Activated naive CD8-positive, alpha-beta T cell treated with anti-CD3 and anti-CD28 coated beads, Interleukin-2, amount 10 ng/mL, durations not matched to agents 7 days and 5 days (primary cell): ENCODE data around the gene ERF. TPM values are rescaled to one million over a fixed set of nuclear protein-coding genes. Genes with fewer than 3 reads are reported as not detected.
"Not testable (repeated sequence)": the region's sequence is repeated elsewhere in the genome, so short reads cannot be mapped to it uniquely, and the experiment has no call there.

Experiments
- ATAC-seq: fragments of 150-1000 bp; cut with Tn5 transposase; one replicate; pipeline ENCODE4 v1.10.0; 2021; ENCODE audit warnings: low read depth, moderate library complexity
- POLR2A ChIA-PET: fragments of 350-600 bp; sonication (Branson Sonifier 250); formaldehyde crosslinking; loops from one replicate; lab custom pipeline; 2021; ENCODE audit warnings: antibody characterized with exemption; lab: Charles Lee
- DNase-seq: peaks from one replicate; pipeline ENCODE4 v3.0.0; 2021
- H3K27ac Mint-ChIP-seq: one replicate; pipeline ENCODE4 v1.8.0; 2022; ENCODE audit warnings: mild to moderate bottlenecking, mixed read lengths
- H3K27me3 Mint-ChIP-seq: one replicate; pipeline ENCODE4 v1.8.0; 2022; ENCODE audit warnings: mild to moderate bottlenecking, moderate library complexity, mixed read lengths
- H3K36me3 Mint-ChIP-seq: one replicate; pipeline ENCODE4 v1.8.0; 2021; ENCODE audit warnings: mild to moderate bottlenecking, mixed read lengths
- H3K4me1 Mint-ChIP-seq: one replicate; pipeline ENCODE4 v1.8.0; 2021; ENCODE audit warnings: mixed read lengths
- H3K4me3 Mint-ChIP-seq: one replicate; pipeline ENCODE4 v1.8.0; 2022; ENCODE audit warnings: mild to moderate bottlenecking, moderate library complexity, mixed read lengths
- H3K9me3 Mint-ChIP-seq: one replicate; pipeline ENCODE4 v1.8.0; 2021; ENCODE audit warnings: mixed read lengths
- total RNA-seq, 2 experiments: library from RNA; stranded (reverse); gene quantifications; one replicate each; pipeline ENCODE4 v1.2.3, GENCODE V29; 2021

ERF gene
- total RNA-seq, 2 experiments from 2014 or later, result 51.1 to 57.5 TPM

GRCh38 chr19:42268704-42269477 lies 14.0 kb upstream of the ERF start, which contains the start of gene CIC:
Gene CIC (plus strand): TSS chr19:42269252. CDS start chr19:42271784, 2,532 bp downstream.
- H3K27me3 Mint-ChIP-seq, result no peaks in the 10 kb centered on the region
- peaks cover 28% of the 10 kb centered on the region for H3K4me1 Mint-ChIP-seq
- H3K4me3 Mint-ChIP-seq, result peak within 1 kb of the TSS; percentile 99
- ATAC-seq (peak; percentile 89), DNase-seq (peak; percentile 98)
- POLR2A ChIA-PET, result interaction anchor here (0.7 to 2.4 kb wide), 7 partner anchors 10 to 136 kb away, joined by 3 to 32 read pairs (median 7); partner anchors contain the start of genes GSK3A and POU2F2
- H3K9me3 Mint-ChIP-seq, result no peaks in the 10 kb centered on the region
- no peak within 1 kb of the TSS for H3K27ac Mint-ChIP-seq
- peaks cover 3% of the 10 kb centered on the region for H3K36me3 Mint-ChIP-seq

- Mint-ChIP-seq H3K36me3 (peaks cover 3% of the 10 kb centered on the region), H3K4me3 (no peak overlapping the region), H3K27ac (no peak overlapping the region), H3K27me3 (no peaks in the 10 kb centered on the region), H3K4me1 (peaks cover 28% of the 10 kb centered on the region), H3K9me3 (no peaks in the 10 kb centered on the region)
- peak; percentile 56 for ATAC-seq
- POLR2A ChIA-PET, result interaction anchor here (0.7 to 1.4 kb wide), 7 partner anchors 12 to 28 kb away, joined by 3 to 5 read pairs (median 3); partner anchors contain the start of genes ERF and GSK3A
- DNase-seq, result peak; percentile 95
Observed at GRCh38 chr19:42268142-42268703, 13.3 kb upstream of the ERF start.

GRCh38 chr19:42267644-42268141 lies 12.8 kb upstream of the ERF start:
- POLR2A ChIA-PET, result interaction anchor here (0.7 to 1.4 kb wide), 7 partner anchors 12 to 28 kb away, joined by 3 to 5 read pairs (median 3); partner anchors contain the start of genes ERF and GSK3A
- Mint-ChIP-seq H3K27me3 (no peaks in the 10 kb centered on the region), H3K4me1 (peaks cover 28% of the 10 kb centered on the region), H3K4me3 (no peak overlapping the region), H3K9me3 (no peaks in the 10 kb centered on the region), H3K36me3 (peaks cover 3% of the 10 kb centered on the region), H3K27ac (no peak overlapping the region)
- ATAC-seq (no peak), DNase-seq (no peak)

- not testable (repeated sequence) for H3K27me3 Mint-ChIP-seq, DNase-seq, H3K4me3 Mint-ChIP-seq, H3K9me3 Mint-ChIP-seq, ATAC-seq, H3K36me3 Mint-ChIP-seq, H3K27ac Mint-ChIP-seq
- POLR2A ChIA-PET, result interaction anchor here (0.7 to 1.4 kb wide), 7 partner anchors 12 to 29 kb away, joined by 3 to 5 read pairs (median 3); partner anchors contain the start of genes ERF and GSK3A
- H3K4me1 Mint-ChIP-seq, result peaks cover 31% of the 10 kb centered on the region
Observed at GRCh38 chr19:42266928-42267603, 12.1 kb upstream of the ERF start.

GRCh38 chr19:42266105-42266504 lies 11.2 kb upstream of the ERF start:
- H3K27ac Mint-ChIP-seq, POLR2A ChIA-PET, H3K4me3 Mint-ChIP-seq, H3K36me3 Mint-ChIP-seq, DNase-seq, H3K9me3 Mint-ChIP-seq, H3K27me3 Mint-ChIP-seq, ATAC-seq: not testable (repeated sequence)
- H3K4me1 Mint-ChIP-seq, result peaks cover 27% of the 10 kb centered on the region

GRCh38 chr19:42261763-42262162 lies 6.8 kb upstream of the ERF start:
- no peaks in the 10 kb centered on the region for H3K9me3 Mint-ChIP-seq
- no peaks in the 10 kb centered on the region for H3K36me3 Mint-ChIP-seq
- no peak overlapping the region for H3K4me3 Mint-ChIP-seq
- POLR2A ChIA-PET, result interaction anchor here (0.7 kb wide), 2 partner anchors 18 to 20 kb away, joined by 3 read pairs; no protein-coding TSS in a partner anchor
- H3K27me3 Mint-ChIP-seq, result peaks cover 7% of the 10 kb centered on the region
- H3K4me1 Mint-ChIP-seq, result peaks cover 5% of the 10 kb centered on the region
- H3K27ac Mint-ChIP-seq, result no peak overlapping the region
- DNase-seq (no peak), ATAC-seq (no peak)

GRCh38 chr19:42257842-42258241 lies 2.9 kb upstream of the ERF start:
- H3K27ac Mint-ChIP-seq, H3K9me3 Mint-ChIP-seq, ATAC-seq, H3K36me3 Mint-ChIP-seq, H3K4me3 Mint-ChIP-seq, DNase-seq: not testable (repeated sequence)
- POLR2A ChIA-PET, result interaction anchor here (0.6 to 1.2 kb wide), 4 partner anchors 16 to 210 kb away, joined by 3 to 5 read pairs (median 3); no protein-coding TSS in a partner anchor
- H3K4me1 Mint-ChIP-seq, result peaks cover 13% of the 10 kb centered on the region
- peaks cover 13% of the 10 kb centered on the region for H3K27me3 Mint-ChIP-seq

GRCh38 chr19:42255766-42256745 lies 1.1 kb upstream of the ERF start:
- H3K36me3 Mint-ChIP-seq, result no peaks in the 10 kb centered on the region
- H3K9me3 Mint-ChIP-seq, result no peaks in the 10 kb centered on the region
- POLR2A ChIA-PET, result interaction anchor here (0.6 to 1.3 kb wide), 8 partner anchors 11 to 397 kb away, joined by 3 to 5 read pairs (median 4); partner anchors contain the start of gene PAFAH1B3
- peak overlapping the region; percentile 49 for H3K27ac Mint-ChIP-seq
- H3K4me3 Mint-ChIP-seq, result peak overlapping the region; percentile 79
- ATAC-seq (no peak), DNase-seq (no peak)
- peaks cover 8% of the 10 kb centered on the region for H3K27me3 Mint-ChIP-seq
- peaks cover 21% of the 10 kb centered on the region for H3K4me1 Mint-ChIP-seq

GRCh38 chr19:42254089-42254849 lies 659 bp downstream of the ERF start:
- peak overlapping the region; percentile 82 for H3K27ac Mint-ChIP-seq
- no peaks in the 10 kb centered on the region for H3K9me3 Mint-ChIP-seq
- ATAC-seq (peak; percentile 31), DNase-seq (peak; percentile 80)
- POLR2A ChIA-PET, result interaction anchor here (0.5 kb wide), 1 partner anchor 30 kb away, joined by 5 read pairs; no protein-coding TSS in a partner anchor
- H3K4me3 Mint-ChIP-seq, result peak overlapping the region; percentile 79
- H3K36me3 Mint-ChIP-seq, result no peaks in the 10 kb centered on the region
- H3K27me3 Mint-ChIP-seq, result peaks cover 8% of the 10 kb centered on the region
- peaks cover 31% of the 10 kb centered on the region for H3K4me1 Mint-ChIP-seq

- Mint-ChIP-seq H3K4me1 (peaks cover 31% of the 10 kb centered on the region), H3K27me3 (peaks cover 8% of the 10 kb centered on the region), H3K27ac (peak overlapping the region; percentile 91), H3K9me3 (no peaks in the 10 kb centered on the region), H3K4me3 (peak overlapping the region; percentile 91), H3K36me3 (no peaks in the 10 kb centered on the region)
- POLR2A ChIA-PET, result interaction anchor here (0.5 kb wide), 2 partner anchors 30 to 51 kb away, joined by 4 to 5 read pairs; no protein-coding TSS in a partner anchor
- ATAC-seq, result peak; percentile 21
- peak; percentile 79 for DNase-seq
Observed at GRCh38 chr19:42253245-42254088, 1.5 kb downstream of the ERF start.
